KMS-11 (cell line): ENCODE measurements around the gene PPM1H.

Experiments used
- H2AFZ ChIP-seq: fragments of 200-600 bp; sonication (generic); 2 replicates; pipeline ENCODE4 v1.6.1; 2016; ENCODE audit warnings: antibody characterized with exemption, mixed run types, low read depth
- H3K27ac ChIP-seq: fragments of 200-600 bp; sonication (generic); 2 replicates; pipeline ENCODE4 v1.6.1; 2016; ENCODE audit warnings: mild to moderate bottlenecking, mixed run types
- H3K27me3 ChIP-seq: fragments of 200-600 bp; sonication (generic); 2 replicates; pipeline ENCODE4 v1.6.1; 2017; ENCODE audit warnings: mild to moderate bottlenecking, low read depth, mixed run types, moderate library complexity; ENCODE audit not compliant: insufficient read depth
- H3K36me3 ChIP-seq: fragments of 200-600 bp; sonication (generic); 2 replicates; pipeline ENCODE4 v1.6.1; 2017; ENCODE audit warnings: mild to moderate bottlenecking, mixed run types; ENCODE audit not compliant: insufficient read depth
- H3K4me1 ChIP-seq: fragments of 200-600 bp; sonication (generic); 2 replicates; pipeline ENCODE4 v1.6.1; 2016; ENCODE audit warnings: mild to moderate bottlenecking, low read depth, mixed run types; ENCODE audit not compliant: poor library complexity, severe bottlenecking
- H3K4me2 ChIP-seq: fragments of 200-600 bp; sonication (generic); 2 replicates; pipeline ENCODE4 v1.7.0; 2016; ENCODE audit warnings: mild to moderate bottlenecking, mixed run types
- H3K4me3 ChIP-seq: fragments of 200-600 bp; sonication (generic); IDR thresholded peaks from 2 replicates; pipeline ENCODE4 v1.6.1; 2017; ENCODE audit warnings: low read depth, low read length, mixed read lengths; ENCODE audit not compliant: insufficient read depth
- H3K79me2 ChIP-seq: fragments of 200-600 bp; sonication (generic); 2 replicates; pipeline ENCODE4 v1.6.1; 2016; ENCODE audit warnings: low read depth, mixed run types; ENCODE audit not compliant: insufficient read depth
- H3K9ac ChIP-seq: fragments of 200-600 bp; sonication (generic); 2 replicates; pipeline ENCODE4 v1.6.1; 2016; ENCODE audit warnings: mild to moderate bottlenecking, mixed run types
- H4K20me1 ChIP-seq: fragments of 200-600 bp; sonication (generic); 2 replicates; pipeline ENCODE4 v1.6.1; 2016; ENCODE audit warnings: mild to moderate bottlenecking, mixed run types; ENCODE audit not compliant: insufficient read depth
- TF ChIP-seq, protein P1 (sequence below): fragments of 200-600 bp; sonication (generic); conservative IDR thresholded peaks from 2 replicates; pipeline ENCODE4 v1.6.1; 2017; ENCODE audit warnings: low read depth, mild to moderate bottlenecking, antibody characterized with exemption, low read length, moderate library complexity, mixed read lengths

The PPM1H gene

DNA sequence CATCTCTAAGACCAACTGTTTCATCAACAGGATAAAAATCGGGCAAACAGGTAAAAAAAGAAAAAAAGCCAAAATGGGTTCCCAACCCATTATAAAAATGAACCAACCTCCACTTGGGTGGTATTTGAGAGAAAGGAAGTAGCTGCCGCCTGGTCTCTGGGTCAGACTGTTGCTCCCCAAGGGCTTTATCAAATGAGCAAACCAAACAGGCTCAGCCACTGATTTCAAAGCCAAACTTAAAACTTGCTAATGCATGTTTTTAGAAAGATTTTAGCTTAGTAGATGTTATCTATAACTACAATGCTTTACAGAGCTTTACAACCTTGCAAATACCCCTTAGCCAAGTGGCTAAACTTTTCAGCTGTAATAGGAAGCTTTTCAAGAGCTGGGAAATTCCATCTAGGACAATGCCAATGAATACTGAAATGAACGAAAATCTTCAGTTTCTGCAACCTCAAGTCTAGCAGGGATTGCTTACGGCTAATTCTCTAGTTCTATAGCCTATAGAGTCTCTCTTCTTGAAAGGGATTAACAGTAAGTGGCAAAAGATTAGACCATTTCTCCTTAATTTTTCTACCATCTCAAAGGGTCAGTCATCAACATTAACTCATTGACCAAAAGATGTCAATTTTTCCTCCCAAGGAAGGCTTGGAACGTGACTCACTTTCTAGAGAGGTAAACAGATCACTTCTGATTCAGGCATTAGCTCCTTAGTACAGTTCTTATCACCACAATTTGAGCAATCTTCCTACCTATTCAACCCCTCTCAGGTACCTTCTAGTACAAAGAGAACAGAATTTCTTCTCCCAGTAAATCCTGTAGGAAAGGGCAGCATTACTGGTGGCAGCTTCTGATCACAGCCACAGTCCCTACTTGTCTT lies 4.2 kb downstream of the PPM1H start:
- no peak overlapping the region for H3K27ac ChIP-seq
- H4K20me1 ChIP-seq: no peaks in the 10 kb centered on the region
- H3K27me3 ChIP-seq: no peaks in the 10 kb centered on the region

DNA sequence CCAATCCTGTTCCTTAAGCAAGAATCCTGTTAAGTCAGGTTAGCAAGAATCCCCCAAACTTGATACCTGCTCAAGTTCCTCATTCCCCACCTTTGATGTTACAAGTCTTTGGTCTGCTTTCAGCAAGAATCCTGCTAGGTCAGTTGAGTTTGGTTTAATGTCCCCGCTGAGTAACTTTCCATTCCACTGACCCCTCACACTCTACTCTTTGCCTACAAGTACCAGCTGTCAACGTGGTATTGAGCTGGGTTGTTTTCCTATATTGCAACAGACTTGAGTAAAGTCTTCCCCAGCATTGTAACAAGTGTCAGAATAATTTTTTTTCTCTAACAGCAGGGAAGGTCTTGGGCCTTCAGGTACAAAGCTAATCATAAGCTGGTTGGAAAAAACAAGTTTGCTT lies 6.3 kb downstream of the PPM1H start:
- Histone ChIP-seq H3K27me3 (no peaks in the 10 kb centered on the region), H3K79me2 (no peaks in the 10 kb centered on the region; the same call in 1 of the 2 replicates), H3K4me3 (no peak overlapping the region), H3K36me3 (no peaks in the 10 kb centered on the region), H3K9ac (no peak overlapping the region), H3K4me1 (peaks cover 21% of the 10 kb centered on the region), H2AFZ (no peak overlapping the region), H3K4me2 (no peak overlapping the region), H3K27ac (no peak overlapping the region), H4K20me1 (no peaks in the 10 kb centered on the region)
- TF ChIP-seq, protein P1, sequence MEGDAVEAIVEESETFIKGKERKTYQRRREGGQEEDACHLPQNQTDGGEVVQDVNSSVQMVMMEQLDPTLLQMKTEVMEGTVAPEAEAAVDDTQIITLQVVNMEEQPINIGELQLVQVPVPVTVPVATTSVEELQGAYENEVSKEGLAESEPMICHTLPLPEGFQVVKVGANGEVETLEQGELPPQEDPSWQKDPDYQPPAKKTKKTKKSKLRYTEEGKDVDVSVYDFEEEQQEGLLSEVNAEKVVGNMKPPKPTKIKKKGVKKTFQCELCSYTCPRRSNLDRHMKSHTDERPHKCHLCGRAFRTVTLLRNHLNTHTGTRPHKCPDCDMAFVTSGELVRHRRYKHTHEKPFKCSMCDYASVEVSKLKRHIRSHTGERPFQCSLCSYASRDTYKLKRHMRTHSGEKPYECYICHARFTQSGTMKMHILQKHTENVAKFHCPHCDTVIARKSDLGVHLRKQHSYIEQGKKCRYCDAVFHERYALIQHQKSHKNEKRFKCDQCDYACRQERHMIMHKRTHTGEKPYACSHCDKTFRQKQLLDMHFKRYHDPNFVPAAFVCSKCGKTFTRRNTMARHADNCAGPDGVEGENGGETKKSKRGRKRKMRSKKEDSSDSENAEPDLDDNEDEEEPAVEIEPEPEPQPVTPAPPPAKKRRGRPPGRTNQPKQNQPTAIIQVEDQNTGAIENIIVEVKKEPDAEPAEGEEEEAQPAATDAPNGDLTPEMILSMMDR: no peak

More for the DNA sequence above, 4.2 kb downstream of the PPM1H start:
- Histone ChIP-seq H3K4me1 (peaks cover 27% of the 10 kb centered on the region), H2AFZ (no peak overlapping the region), H3K4me3 (no peak overlapping the region), H3K9ac (no peak overlapping the region), H3K79me2 (no peaks in the 10 kb centered on the region; the same call in 1 of the 2 replicates), H3K36me3 (no peaks in the 10 kb centered on the region), H3K4me2 (no peak overlapping the region)
- TF ChIP-seq, protein P1: no peak

DNA sequence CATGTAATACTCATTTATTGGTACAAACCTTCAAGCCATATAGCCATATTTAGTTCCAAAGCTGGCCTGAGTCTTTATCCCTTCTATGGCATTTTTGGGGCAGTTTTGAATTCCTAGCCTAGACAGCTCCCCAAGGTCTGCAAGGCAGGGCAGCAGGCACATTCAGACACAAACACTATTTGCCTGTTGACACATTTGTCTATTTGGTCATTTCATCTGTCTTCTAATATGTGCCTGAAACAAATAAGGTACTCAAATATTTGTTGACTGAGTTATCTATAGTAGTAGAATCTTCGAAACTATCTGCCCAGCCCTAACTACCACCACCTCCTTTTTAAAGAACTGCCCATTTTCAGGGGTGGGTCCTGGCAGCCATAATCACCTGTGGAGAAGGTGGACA lies 9.3 kb downstream of the PPM1H start:
- Histone ChIP-seq H3K9ac (no peak overlapping the region), H3K27ac (no peak overlapping the region), H3K36me3 (no peaks in the 10 kb centered on the region), H3K4me1 (peaks cover 40% of the 10 kb centered on the region), H4K20me1 (no peaks in the 10 kb centered on the region), H2AFZ (no peak overlapping the region), H3K4me3 (no peak overlapping the region), H3K79me2 (no peaks in the 10 kb centered on the region; the same call in 1 of the 2 replicates), H3K4me2 (no peak overlapping the region), H3K27me3 (no peaks in the 10 kb centered on the region)
- TF ChIP-seq, protein P1: no peak

- H3K27ac ChIP-seq: no peak overlapping the region
- no peaks in the 10 kb centered on the region for H3K79me2 ChIP-seq
Measured at GRCh38 chr12:62924084-62924483, 10.9 kb downstream of the PPM1H start.

More at GRCh38 chr12:62924084-62924483, 10.9 kb downstream of the PPM1H start:
- Histone ChIP-seq H3K9ac (no peak overlapping the region), H3K4me3 (no peak overlapping the region), H3K36me3 (no peaks in the 10 kb centered on the region), H4K20me1 (no peaks in the 10 kb centered on the region), H3K4me2 (no peak overlapping the region), H3K4me1 (peaks cover 42% of the 10 kb centered on the region), H3K27me3 (no peaks in the 10 kb centered on the region), H2AFZ (no peak overlapping the region)
- TF ChIP-seq, protein P1: no peak
